K562 (cell line): ENCODE results near the gene TASP1.

Experiments used
- GATA2 ChIP-seq: sonication (generic); formaldehyde crosslinking; IDR thresholded peaks from 2 replicates; pipeline ENCODE4 v1.4.0; 2020; ENCODE audit warnings: mild to moderate bottlenecking, missing genetic modification reagents
- MEF2D ChIP-seq: conservative IDR thresholded peaks from 2 replicates; pipeline ENCODE4 v1.6.1; 2016; ENCODE audit warnings: low read depth, missing genetic modification characterization, missing compliant biosample characterization
- NFE2L1 ChIP-seq: fragments of 450-650 bp; IDR thresholded peaks from 2 replicates; pipeline ENCODE4 v1.6.1; 2016; ENCODE audit warnings: missing genetic modification characterization, low read depth, mild to moderate bottlenecking, missing compliant biosample characterization, moderate library complexity, borderline replicate concordance
- POLR2A ChIP-seq: fragments of 450-650 bp; conservative IDR thresholded peaks from 2 replicates; pipeline ENCODE4 v1.6.1; 2016
- POLR2AphosphoS2 ChIP-seq: IDR thresholded peaks from 2 replicates; pipeline ENCODE4 v1.6.1; 2012; ENCODE audit warnings: low read length, improper control_type of control experiment
- RAD21 ChIP-seq, 2 experiments: fragments of 250-450 bp in 1 of 2; fragments of 450-650 bp in 1 of 2; sonication (Bioruptor Pico) in 1 of 2; formaldehyde crosslinking in 1 of 2; IDR thresholded peaks in 1 of 2; conservative IDR thresholded peaks in 1 of 2; 2 replicates each; pipeline versions ENCODE4 v1.4.0 to v1.8.0; 2020 to 2022; ENCODE audit warnings: mild to moderate bottlenecking in 2 of 2, moderate library complexity in 1 of 2
- RCOR1 ChIP-seq, 2 experiments: IDR thresholded peaks; 2 replicates each; pipeline ENCODE4 v1.6.1; 2012; ENCODE audit warnings: low read depth in 2 of 2, low read length in 2 of 2, borderline replicate concordance in 1 of 2, improper control_type of control experiment in 1 of 2
- SREBF2 ChIP-seq: sonication (generic); formaldehyde crosslinking; IDR thresholded peaks from 2 replicates; pipeline ENCODE4 v1.4.0; 2020; ENCODE audit warnings: mild to moderate bottlenecking, missing genetic modification reagents
- TRIM28 ChIP-seq: fragments of 450-650 bp; IDR thresholded peaks from 2 replicates; pipeline ENCODE4 v1.6.1; 2017
- ZNF561 ChIP-seq: fragments of 450-650 bp; formaldehyde crosslinking; conservative IDR thresholded peaks from 2 replicates; pipeline ENCODE4 v1.4.0; 2020; ENCODE audit warnings: mild to moderate bottlenecking, moderate library complexity
- ZZZ3 ChIP-seq: fragments of 450-650 bp; IDR thresholded peaks from 2 replicates; pipeline ENCODE4 v1.6.1; 2016; ENCODE audit warnings: antibody characterized with exemption, mild to moderate bottlenecking, moderate library complexity
- TF ChIP-seq, protein P1 (sequence below), 3 experiments: IDR thresholded peaks in 2 of 3; conservative IDR thresholded peaks in 1 of 3; 2 replicates each; pipeline ENCODE4 v1.5.1; 2011 to 2012; ENCODE audit warnings: low read length in 3 of 3, mild to moderate bottlenecking in 3 of 3, control low read depth in 2 of 3, improper control_type of control experiment in 1 of 3, inconsistent platforms in 1 of 3, low read depth in 1 of 3, mixed read lengths in 1 of 3, moderate library complexity in 1 of 3; ENCODE audit not compliant: insufficient read depth in 2 of 3
- TF ChIP-seq, protein P2 (sequence below): fragments of 450-650 bp; IDR thresholded peaks from 2 replicates; pipeline ENCODE4 v1.6.1; 2018; ENCODE audit not compliant: partially characterized antibody
- TF ChIP-seq, protein P3 (sequence below): fragments of 250-450 bp; sonication (Bioruptor Pico); IDR thresholded peaks from 2 replicates; pipeline ENCODE4 v1.5.0; 2022; ENCODE audit warnings: mild to moderate bottlenecking

DNA sequence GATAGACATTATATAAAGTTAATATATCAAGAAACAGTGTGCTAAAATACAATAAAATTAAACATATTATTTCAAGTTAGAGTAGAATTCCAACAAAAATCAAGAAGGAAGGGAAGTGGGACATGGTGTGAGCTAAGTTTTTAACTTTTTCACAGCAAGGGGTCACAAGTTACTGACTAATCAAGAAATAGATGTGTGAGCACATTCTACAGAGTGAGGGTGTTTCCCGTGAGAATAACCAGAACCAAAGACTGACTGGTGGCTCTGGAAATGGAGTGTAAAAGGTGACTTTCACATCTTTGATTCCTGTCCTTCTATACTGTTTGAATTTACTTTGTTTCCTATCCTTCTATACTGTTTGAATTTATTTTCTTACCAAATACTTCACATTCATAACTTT is 206.6 kb downstream of the TASP1 start:
- TF ChIP-seq ZZZ3: no peak
- TF ChIP-seq TRIM28: no peak
- no peak for TF ChIP-seq ZNF561
- TF ChIP-seq SREBF2: no peak
- no peak for TF ChIP-seq POLR2A
- TF ChIP-seq, protein P1, sequence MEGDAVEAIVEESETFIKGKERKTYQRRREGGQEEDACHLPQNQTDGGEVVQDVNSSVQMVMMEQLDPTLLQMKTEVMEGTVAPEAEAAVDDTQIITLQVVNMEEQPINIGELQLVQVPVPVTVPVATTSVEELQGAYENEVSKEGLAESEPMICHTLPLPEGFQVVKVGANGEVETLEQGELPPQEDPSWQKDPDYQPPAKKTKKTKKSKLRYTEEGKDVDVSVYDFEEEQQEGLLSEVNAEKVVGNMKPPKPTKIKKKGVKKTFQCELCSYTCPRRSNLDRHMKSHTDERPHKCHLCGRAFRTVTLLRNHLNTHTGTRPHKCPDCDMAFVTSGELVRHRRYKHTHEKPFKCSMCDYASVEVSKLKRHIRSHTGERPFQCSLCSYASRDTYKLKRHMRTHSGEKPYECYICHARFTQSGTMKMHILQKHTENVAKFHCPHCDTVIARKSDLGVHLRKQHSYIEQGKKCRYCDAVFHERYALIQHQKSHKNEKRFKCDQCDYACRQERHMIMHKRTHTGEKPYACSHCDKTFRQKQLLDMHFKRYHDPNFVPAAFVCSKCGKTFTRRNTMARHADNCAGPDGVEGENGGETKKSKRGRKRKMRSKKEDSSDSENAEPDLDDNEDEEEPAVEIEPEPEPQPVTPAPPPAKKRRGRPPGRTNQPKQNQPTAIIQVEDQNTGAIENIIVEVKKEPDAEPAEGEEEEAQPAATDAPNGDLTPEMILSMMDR (IDR thresholded peaks at IDR 0.05 in 2 of 3, conservative IDR thresholded peaks at IDR 0.05 in 1 of 3; ENCODE audit: insufficient read depth in 2 of 3, low read depth in 1 of 3, low read length in 3 of 3): no peak
- no peak for TF ChIP-seq MEF2D (tag)
- TF ChIP-seq RAD21 (CRISPR knock-in tag; conservative IDR thresholded peaks at IDR 0.05 in 1 of 2, IDR thresholded peaks at IDR 0.05 in 1 of 2): no peak
- no peak for TF ChIP-seq RCOR1 (IDR thresholded peaks at IDR 0.05; ENCODE audit: borderline replicate concordance in 1 of 2, low read depth in 2 of 2, low read length in 2 of 2)
- TF ChIP-seq GATA2 (CRISPR knock-in tag): no peak
- no peak for TF ChIP-seq NFE2L1 (tag)
- no peak for TF ChIP-seq POLR2AphosphoS2
- TF ChIP-seq, protein P2, sequence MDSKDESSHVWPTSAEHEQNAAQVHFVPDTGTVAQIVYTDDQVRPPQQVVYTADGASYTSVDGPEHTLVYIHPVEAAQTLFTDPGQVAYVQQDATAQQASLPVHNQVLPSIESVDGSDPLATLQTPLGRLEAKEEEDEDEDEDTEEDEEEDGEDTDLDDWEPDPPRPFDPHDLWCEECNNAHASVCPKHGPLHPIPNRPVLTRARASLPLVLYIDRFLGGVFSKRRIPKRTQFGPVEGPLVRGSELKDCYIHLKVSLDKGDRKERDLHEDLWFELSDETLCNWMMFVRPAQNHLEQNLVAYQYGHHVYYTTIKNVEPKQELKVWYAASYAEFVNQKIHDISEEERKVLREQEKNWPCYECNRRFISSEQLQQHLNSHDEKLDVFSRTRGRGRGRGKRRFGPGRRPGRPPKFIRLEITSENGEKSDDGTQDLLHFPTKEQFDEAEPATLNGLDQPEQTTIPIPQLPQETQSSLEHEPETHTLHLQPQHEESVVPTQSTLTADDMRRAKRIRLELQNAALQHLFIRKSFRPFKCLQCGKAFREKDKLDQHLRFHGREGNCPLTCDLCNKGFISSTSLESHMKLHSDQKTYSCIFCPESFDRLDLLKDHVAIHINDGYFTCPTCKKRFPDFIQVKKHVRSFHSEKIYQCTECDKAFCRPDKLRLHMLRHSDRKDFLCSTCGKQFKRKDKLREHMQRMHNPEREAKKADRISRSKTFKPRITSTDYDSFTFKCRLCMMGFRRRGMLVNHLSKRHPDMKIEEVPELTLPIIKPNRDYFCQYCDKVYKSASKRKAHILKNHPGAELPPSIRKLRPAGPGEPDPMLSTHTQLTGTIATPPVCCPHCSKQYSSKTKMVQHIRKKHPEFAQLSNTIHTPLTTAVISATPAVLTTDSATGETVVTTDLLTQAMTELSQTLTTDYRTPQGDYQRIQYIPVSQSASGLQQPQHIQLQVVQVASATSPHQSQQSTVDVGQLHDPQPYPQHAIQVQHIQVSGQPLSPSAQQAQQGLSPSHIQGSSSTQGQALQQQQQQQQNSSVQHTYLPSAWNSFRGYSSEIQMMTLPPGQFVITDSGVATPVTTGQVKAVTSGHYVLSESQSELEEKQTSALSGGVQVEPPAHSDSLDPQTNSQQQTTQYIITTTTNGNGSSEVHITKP: no peak
- TF ChIP-seq, protein P3, sequence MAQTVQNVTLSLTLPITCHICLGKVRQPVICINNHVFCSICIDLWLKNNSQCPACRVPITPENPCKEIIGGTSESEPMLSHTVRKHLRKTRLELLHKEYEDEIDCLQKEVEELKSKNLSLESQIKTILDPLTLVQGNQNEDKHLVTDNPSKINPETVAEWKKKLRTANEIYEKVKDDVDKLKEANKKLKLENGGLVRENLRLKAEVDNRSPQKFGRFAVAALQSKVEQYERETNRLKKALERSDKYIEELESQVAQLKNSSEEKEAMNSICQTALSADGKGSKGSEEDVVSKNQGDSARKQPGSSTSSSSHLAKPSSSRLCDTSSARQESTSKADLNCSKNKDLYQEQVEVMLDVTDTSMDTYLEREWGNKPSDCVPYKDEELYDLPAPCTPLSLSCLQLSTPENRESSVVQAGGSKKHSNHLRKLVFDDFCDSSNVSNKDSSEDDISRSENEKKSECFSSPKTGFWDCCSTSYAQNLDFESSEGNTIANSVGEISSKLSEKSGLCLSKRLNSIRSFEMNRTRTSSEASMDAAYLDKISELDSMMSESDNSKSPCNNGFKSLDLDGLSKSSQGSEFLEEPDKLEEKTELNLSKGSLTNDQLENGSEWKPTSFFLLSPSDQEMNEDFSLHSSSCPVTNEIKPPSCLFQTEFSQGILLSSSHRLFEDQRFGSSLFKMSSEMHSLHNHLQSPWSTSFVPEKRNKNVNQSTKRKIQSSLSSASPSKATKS (CRISPR knock-in tag): no peak
